KOPT-K1 (cell line): ENCODE results near the gene CCR5AS.
"Not testable (repeated sequence)": the region's sequence is repeated elsewhere in the genome, so short reads cannot be mapped to it uniquely, and the experiment has no call there.

Experiments
- H3K27ac ChIP-seq: fragments of 200-600 bp; sonication (generic); 2 replicates; pipeline ENCODE4 v1.5.1; 2016; ENCODE audit warnings: antibody characterized with exemption, mild to moderate bottlenecking, low read depth, low read length; ENCODE audit not compliant: poor library complexity, severe bottlenecking
- H3K36me3 ChIP-seq: fragments of 200-600 bp; sonication (generic); 2 replicates; pipeline ENCODE4 v1.5.1; 2017; ENCODE audit warnings: antibody characterized with exemption, mild to moderate bottlenecking, low read length, moderate library complexity; ENCODE audit not compliant: insufficient read depth
- H3K9me3 ChIP-seq: fragments of 200-600 bp; sonication (generic); 2 replicates; pipeline ENCODE4 v1.5.1; 2017; ENCODE audit warnings: antibody characterized with exemption, low read length, mild to moderate bottlenecking; ENCODE audit not compliant: insufficient read depth, poor library complexity, severe bottlenecking

Gene CCR5AS

GRCh38 chr3:46351646-46352045 is 55.2 kb downstream of the CCR5AS start:
- H3K9me3 ChIP-seq, result peaks cover 11% of the 10 kb centered on the region
- H3K36me3 ChIP-seq, result no peaks in the 10 kb centered on the region
- H3K27ac ChIP-seq, result no peak overlapping the region

GRCh38 chr3:46350262-46350565 is 56.7 kb downstream of the CCR5AS start:
- peaks cover 12% of the 10 kb centered on the region for H3K9me3 ChIP-seq
- peak overlapping the region; percentile 76 for H3K27ac ChIP-seq
- no peaks in the 10 kb centered on the region for H3K36me3 ChIP-seq

DNA sequence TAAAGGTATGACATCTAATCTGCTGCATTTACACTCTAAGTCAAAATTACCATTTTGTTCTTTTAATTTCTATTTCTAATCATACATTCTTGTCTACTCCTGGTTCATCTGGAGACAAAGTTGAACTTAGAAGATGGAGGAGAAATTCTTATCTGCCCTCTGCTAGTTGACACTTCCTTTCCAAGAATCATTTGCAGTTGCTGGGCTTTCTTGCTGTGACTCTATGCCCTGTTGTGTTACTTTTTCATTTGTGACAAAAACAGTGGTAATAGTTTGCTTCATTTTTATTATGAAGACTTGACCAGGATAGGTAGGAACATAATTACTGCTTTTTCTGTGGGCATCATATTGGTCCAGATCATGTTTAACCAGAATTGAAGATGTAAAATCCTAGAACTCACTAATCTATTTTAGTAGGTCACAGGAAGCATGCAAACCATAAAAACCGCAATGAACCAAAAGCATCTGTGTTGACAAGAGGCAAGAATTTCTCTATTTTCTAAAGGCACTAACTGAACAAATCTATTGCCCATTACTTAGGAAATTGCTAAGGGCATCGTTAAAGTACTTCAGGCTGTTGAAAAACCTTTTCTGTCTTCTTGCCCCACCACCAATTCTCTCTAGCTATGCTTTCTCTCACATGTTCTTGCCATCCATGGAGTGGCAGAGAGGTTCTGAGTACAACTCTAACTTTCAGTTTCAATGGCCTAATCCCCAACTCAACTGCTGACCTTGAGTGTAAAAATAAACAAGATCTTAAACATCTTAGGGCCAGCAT is 57.2 kb downstream of the CCR5AS start:
- Histone ChIP-seq H3K9me3 (peaks cover 12% of the 10 kb centered on the region), H3K27ac (peak overlapping the region; percentile 76), H3K36me3 (no peaks in the 10 kb centered on the region)

DNA sequence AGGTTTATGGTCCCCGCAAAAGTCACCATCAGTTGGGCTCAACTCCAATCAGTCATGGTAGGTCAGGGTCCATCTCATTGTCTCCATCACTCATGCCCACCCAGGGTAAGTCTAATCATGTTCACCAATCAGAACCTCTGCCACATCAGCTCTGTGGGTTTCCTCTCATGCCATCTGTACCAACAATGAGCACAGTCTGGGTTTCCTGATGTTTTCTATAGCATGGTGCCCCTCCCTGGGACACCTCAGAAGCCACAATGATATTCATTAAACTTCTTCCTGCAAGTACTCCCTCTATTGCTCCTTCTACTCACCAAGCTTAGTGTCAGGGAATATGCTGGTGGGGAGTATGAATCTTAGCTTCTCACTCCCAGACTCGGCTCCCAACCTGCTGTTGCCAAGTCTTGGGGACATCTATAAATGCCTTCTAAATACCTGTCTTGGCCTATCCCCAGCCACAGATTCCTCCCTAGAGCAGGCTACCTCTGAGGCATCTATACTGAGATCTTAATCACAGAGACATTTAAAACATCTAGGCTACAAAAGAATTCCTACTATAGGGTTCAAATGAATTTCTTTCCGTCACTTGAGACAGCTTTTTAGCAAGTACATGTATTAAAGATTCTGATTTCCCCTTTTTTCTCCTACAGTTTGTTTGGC is 57.9 kb downstream of the CCR5AS start:
- peaks cover 12% of the 10 kb centered on the region for H3K9me3 ChIP-seq
- no peaks in the 10 kb centered on the region for H3K36me3 ChIP-seq
- peak overlapping the region; percentile 76 for H3K27ac ChIP-seq

GRCh38 chr3:46344476-46344875 is 62.4 kb downstream of the CCR5AS start:
- peaks cover 20% of the 10 kb centered on the region for H3K9me3 ChIP-seq
- H3K27ac ChIP-seq, result no peak overlapping the region
- no peaks in the 10 kb centered on the region for H3K36me3 ChIP-seq

GRCh38 chr3:46338840-46339239 is 68.0 kb downstream of the CCR5AS start:
- H3K9me3 ChIP-seq, result peaks cover 34% of the 10 kb centered on the region
- no peak overlapping the region for H3K27ac ChIP-seq
- no peaks in the 10 kb centered on the region for H3K36me3 ChIP-seq

DNA sequence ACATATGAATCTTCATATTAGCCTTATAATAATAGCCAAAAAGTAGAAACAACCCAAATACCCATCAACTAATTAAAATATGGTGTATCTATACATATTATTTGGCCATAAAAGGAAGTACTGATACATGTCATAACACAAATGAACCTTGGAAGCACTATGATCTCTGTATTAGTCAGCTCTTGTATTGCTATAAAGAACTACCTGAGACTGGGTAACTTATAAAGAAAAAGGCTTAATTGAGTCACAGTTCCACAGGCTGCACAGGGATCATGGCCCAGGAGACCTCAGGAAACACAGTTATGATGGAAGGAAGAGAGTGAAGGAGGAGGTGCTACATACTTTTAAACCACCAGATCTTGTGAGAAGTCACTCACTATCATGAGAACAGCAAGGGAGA is 69.0 kb downstream of the CCR5AS start:
- Histone ChIP-seq H3K9me3 (peaks cover 34% of the 10 kb centered on the region), H3K36me3 (no peaks in the 10 kb centered on the region), H3K27ac (no peak overlapping the region)

DNA sequence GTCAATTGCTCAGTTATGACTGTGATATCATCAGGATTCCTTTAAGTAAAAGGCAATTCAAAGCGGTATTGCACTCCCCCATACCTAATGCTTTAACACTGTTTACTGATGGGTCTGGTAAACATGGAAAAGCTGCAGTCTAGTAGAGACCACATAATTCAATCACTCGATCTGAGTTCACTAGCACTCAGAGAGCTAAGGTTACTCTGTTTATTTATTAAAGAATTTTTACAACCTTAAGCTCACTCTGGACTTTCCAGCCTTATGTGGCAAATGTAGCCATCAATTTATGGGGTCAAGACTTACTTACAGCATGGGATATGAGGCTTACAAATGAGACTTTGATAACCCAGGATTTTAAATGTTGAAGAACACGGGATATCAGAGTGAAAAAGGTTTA is 71.3 kb downstream of the CCR5AS start:
- Histone ChIP-seq H3K9me3 (peaks cover 34% of the 10 kb centered on the region), H3K27ac (no peak overlapping the region), H3K36me3 (no peaks in the 10 kb centered on the region)

- no peaks in the 10 kb centered on the region for H3K36me3 ChIP-seq
- peaks cover 30% of the 10 kb centered on the region for H3K9me3 ChIP-seq
- no peak overlapping the region for H3K27ac ChIP-seq
Measured at GRCh38 chr3:46334741-46335478, 72.0 kb downstream of the CCR5AS start.

GRCh38 chr3:46330676-46331075 is 76.2 kb downstream of the CCR5AS start:
- H3K36me3 ChIP-seq, H3K27ac ChIP-seq, H3K9me3 ChIP-seq: not testable (repeated sequence)

DNA sequence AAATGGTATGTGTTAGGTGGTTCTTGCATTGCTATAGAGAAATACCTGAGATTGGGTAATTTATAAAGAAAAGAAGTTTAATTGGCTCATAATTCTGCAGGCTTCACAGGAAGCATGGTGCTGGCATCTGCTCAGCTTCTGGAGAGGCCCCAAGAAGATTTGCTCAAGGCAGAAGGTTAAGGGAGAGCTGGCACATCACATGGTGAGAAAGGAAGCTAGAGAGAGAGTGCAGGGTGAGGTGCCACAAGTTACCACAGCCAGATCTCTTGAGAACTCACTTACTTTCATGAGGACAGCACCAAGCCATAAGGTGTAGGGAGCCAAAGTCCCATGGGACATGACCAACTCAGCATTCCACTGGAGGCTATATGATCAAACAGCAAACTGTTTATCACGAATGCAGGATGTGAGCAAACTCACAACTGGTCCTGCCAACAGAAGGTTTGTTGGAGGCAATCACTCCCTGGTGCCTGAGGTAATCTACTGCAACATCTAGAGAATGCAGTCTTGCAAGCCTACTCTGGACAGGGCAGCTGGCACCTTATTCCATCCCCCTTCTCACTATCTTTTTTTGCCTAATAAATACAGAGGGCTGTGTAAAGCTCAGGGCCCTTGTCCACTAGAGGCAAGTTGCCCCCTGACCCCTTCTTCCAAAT is 81.1 kb downstream of the CCR5AS start:
- Histone ChIP-seq H3K9me3 (no peaks in the 10 kb centered on the region), H3K36me3 (no peaks in the 10 kb centered on the region), H3K27ac (no peak overlapping the region)

GRCh38 chr3:46324036-46324435 is 82.8 kb downstream of the CCR5AS start:
- no peak overlapping the region for H3K27ac ChIP-seq
- H3K9me3 ChIP-seq, result no peaks in the 10 kb centered on the region

GRCh38 chr3:46321461-46322104 is 85.3 kb downstream of the CCR5AS start:
- H3K36me3 ChIP-seq, result no peaks in the 10 kb centered on the region
- H3K27ac ChIP-seq, result no peak overlapping the region
- peaks cover 8% of the 10 kb centered on the region for H3K9me3 ChIP-seq

More at GRCh38 chr3:46324036-46324435, 82.8 kb downstream of the CCR5AS start:
- no peaks in the 10 kb centered on the region for H3K36me3 ChIP-seq

DNA sequence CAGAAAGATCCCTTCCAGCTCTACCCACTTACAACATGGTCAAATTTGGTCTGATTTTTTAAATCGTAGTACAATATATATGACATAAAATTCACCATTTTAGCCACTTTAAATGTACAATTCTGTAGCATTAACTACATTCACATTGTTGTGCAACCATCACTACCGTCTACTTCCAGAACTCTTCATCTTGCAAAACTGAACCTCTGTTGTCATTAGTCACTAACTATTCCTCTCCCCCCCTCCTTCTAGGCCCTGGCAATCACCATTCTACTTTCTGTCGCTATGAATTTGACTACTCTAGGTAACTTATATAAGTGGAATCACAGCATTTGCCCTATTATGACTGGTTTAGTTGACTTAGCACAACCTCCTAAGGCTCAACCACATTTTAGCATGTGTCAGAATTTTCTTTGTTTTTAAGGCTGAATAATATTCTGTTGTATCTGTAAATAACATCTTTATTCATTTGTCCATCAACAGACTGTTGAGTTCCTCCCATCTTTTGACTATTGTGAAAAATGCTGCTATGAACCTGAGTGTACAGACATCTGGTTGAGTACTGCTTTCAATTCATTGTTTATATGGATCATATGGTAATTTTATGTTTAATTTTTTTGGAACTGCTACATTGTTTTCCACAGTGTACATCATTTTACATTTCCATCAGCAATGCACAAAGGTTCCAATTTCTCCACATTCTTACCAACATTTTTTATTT is 88.5 kb downstream of the CCR5AS start:
- no peak overlapping the region for H3K27ac ChIP-seq
- H3K36me3 ChIP-seq, result no peaks in the 10 kb centered on the region
- peaks cover 11% of the 10 kb centered on the region for H3K9me3 ChIP-seq
